Measurements from ENCODE around the gene DIPK1A. TPM values are rescaled to one million over a fixed set of nuclear protein-coding genes. Genes with fewer than 3 reads are reported as not detected.

Gene DIPK1A
- total RNA-seq, 1 donor = 29.0 TPM

DNA sequence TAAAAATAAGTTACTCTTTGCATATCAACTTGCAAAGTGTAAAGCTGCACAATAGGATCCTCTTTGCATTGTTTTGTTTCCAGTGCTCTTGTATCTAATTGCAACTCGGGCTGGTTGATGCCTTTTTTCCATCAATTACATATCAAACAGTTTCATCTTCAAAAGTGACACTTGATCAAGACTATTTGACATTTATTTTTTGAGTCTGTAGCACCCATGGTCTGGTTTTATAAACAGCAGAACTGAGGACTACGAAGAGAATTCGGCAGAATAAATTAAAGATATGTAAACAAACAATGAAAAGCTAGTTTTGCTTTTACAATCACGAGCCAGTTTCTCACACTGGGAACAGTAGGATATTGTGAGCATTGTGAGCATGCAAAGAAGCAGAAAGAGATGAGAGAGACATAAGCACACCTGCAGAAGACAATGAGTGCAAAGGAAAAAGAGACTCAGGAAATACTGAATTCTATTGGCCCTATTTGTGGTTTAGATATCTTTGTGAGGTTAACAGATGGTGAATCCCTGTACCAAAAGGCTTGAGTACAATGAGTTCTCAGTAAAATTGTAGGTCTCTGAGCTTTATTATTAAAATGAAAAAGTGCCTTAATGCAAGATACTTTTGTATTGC lies 84.1 kb downstream of the DIPK1A start:
- Histone ChIP-seq H3K79me2 (ENCODE audit: insufficient read depth, low read length) (no peaks in the 10 kb centered on the region), H3K9me3 (ENCODE audit: low read depth, low read length) (no peaks in the 10 kb centered on the region)
- peak; percentile 42 for DNase-seq (ENCODE audit: insufficient read length, low spot score, missing footprints)

GRCh38 chr1:92876351-92876750 lies 84.9 kb downstream of the DIPK1A start:
- no peaks in the 10 kb centered on the region for H4K20me1 ChIP-seq (ENCODE audit: insufficient read depth, low read length)
- peaks cover 5% of the 10 kb centered on the region for H3K4me1 ChIP-seq (ENCODE audit: insufficient read depth, low read length)
- H3K9me3 ChIP-seq (ENCODE audit: low read depth, low read length) = no peaks in the 10 kb centered on the region
- H3K36me3 ChIP-seq (ENCODE audit: insufficient read depth, low read length) = no peaks in the 10 kb centered on the region
- no peaks in the 10 kb centered on the region for H3K79me2 ChIP-seq (ENCODE audit: insufficient read depth, low read length)
- TF ChIP-seq, protein P1, sequence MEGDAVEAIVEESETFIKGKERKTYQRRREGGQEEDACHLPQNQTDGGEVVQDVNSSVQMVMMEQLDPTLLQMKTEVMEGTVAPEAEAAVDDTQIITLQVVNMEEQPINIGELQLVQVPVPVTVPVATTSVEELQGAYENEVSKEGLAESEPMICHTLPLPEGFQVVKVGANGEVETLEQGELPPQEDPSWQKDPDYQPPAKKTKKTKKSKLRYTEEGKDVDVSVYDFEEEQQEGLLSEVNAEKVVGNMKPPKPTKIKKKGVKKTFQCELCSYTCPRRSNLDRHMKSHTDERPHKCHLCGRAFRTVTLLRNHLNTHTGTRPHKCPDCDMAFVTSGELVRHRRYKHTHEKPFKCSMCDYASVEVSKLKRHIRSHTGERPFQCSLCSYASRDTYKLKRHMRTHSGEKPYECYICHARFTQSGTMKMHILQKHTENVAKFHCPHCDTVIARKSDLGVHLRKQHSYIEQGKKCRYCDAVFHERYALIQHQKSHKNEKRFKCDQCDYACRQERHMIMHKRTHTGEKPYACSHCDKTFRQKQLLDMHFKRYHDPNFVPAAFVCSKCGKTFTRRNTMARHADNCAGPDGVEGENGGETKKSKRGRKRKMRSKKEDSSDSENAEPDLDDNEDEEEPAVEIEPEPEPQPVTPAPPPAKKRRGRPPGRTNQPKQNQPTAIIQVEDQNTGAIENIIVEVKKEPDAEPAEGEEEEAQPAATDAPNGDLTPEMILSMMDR (IDR thresholded peaks at IDR 0.05; ENCODE audit: extremely low read depth, low read depth, low read length) = no peak
- H3K27me3 ChIP-seq (ENCODE audit: insufficient read depth, low read length) = no peaks in the 10 kb centered on the region
- H2AFZ ChIP-seq (ENCODE audit: low read length) = no peak overlapping the region
- DNase-seq (ENCODE audit: insufficient read length, low spot score, missing footprints) = peak; percentile 22
- H3K4me2 ChIP-seq (ENCODE audit: insufficient read depth, low read length) = no peak overlapping the region
- no peak overlapping the region for H3K4me3 ChIP-seq (ENCODE audit: insufficient read depth, low read length)
- H3K27ac ChIP-seq (ENCODE audit: low read depth, low read length) = no peak overlapping the region

More for the DNA sequence above, 84.1 kb downstream of the DIPK1A start:
- no peaks in the 10 kb centered on the region for H4K20me1 ChIP-seq (ENCODE audit: insufficient read depth, low read length)
- no peaks in the 10 kb centered on the region for H3K27me3 ChIP-seq (ENCODE audit: insufficient read depth, low read length)
- no peak overlapping the region for H2AFZ ChIP-seq (ENCODE audit: low read length)
- peaks cover 5% of the 10 kb centered on the region for H3K4me1 ChIP-seq (ENCODE audit: insufficient read depth, low read length)
- H3K36me3 ChIP-seq (ENCODE audit: insufficient read depth, low read length) = no peaks in the 10 kb centered on the region
- peak overlapping the region; percentile 60 for H3K4me2 ChIP-seq (ENCODE audit: insufficient read depth, low read length)
- no peak overlapping the region for H3K27ac ChIP-seq (ENCODE audit: low read depth, low read length)
- H3K4me3 ChIP-seq (ENCODE audit: insufficient read depth, low read length) = peak overlapping the region; percentile 10
- TF ChIP-seq, protein P1 (IDR thresholded peaks at IDR 0.05; ENCODE audit: extremely low read depth, low read depth, low read length) = no peak

- no peak overlapping the region for H2AFZ ChIP-seq (ENCODE audit: low read length)
- H3K27ac ChIP-seq (ENCODE audit: low read depth, low read length) = no peak overlapping the region
- H3K9me3 ChIP-seq (ENCODE audit: low read depth, low read length) = no peaks in the 10 kb centered on the region
- no peak overlapping the region for H3K4me3 ChIP-seq (ENCODE audit: insufficient read depth, low read length)
- H4K20me1 ChIP-seq (ENCODE audit: insufficient read depth, low read length) = no peaks in the 10 kb centered on the region
- no peaks in the 10 kb centered on the region for H3K79me2 ChIP-seq (ENCODE audit: insufficient read depth, low read length)
- H3K27me3 ChIP-seq (ENCODE audit: insufficient read depth, low read length) = no peaks in the 10 kb centered on the region
- no peak for DNase-seq (ENCODE audit: insufficient read length, low spot score, missing footprints)
- no peaks in the 10 kb centered on the region for H3K36me3 ChIP-seq (ENCODE audit: insufficient read depth, low read length)
- peaks cover 5% of the 10 kb centered on the region for H3K4me1 ChIP-seq (ENCODE audit: insufficient read depth, low read length)
- TF ChIP-seq, protein P1 (IDR thresholded peaks at IDR 0.05; ENCODE audit: extremely low read depth, low read depth, low read length) = no peak
- H3K4me2 ChIP-seq (ENCODE audit: insufficient read depth, low read length) = no peak overlapping the region
Observed at GRCh38 chr1:92874987-92875386, 86.3 kb downstream of the DIPK1A start.

DNA sequence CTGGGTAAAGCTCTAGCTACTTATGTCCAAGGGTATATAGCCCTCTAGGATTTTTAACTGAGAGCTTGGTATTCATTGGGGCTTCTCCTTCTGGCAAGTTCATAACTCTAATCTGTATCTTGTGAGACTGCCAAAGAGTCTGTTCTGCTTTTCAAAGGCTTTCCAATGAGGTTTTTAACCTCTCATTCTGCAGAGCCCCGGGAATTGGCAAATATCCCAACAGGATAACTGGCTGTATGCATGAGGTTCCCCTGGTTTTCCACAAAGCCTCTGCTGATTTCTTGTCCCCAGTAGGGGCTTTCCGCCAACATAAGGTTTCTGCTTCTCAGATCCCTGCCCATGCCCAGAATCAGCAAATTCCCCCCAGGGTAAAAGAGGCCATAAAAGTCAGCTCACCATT lies 88.5 kb downstream of the DIPK1A start:
- Histone ChIP-seq H3K4me2 (ENCODE audit: insufficient read depth, low read length) (no peak overlapping the region), H3K27ac (ENCODE audit: low read depth, low read length) (no peak overlapping the region), H3K36me3 (ENCODE audit: insufficient read depth, low read length) (no peaks in the 10 kb centered on the region), H3K79me2 (ENCODE audit: insufficient read depth, low read length) (no peaks in the 10 kb centered on the region), H3K27me3 (ENCODE audit: insufficient read depth, low read length) (no peaks in the 10 kb centered on the region), H4K20me1 (ENCODE audit: insufficient read depth, low read length) (no peaks in the 10 kb centered on the region), H3K4me3 (ENCODE audit: insufficient read depth, low read length) (no peak overlapping the region), H2AFZ (ENCODE audit: low read length) (no peak overlapping the region), H3K9me3 (ENCODE audit: low read depth, low read length) (no peaks in the 10 kb centered on the region), H3K4me1 (ENCODE audit: insufficient read depth, low read length) (peaks cover 5% of the 10 kb centered on the region)
- TF ChIP-seq, protein P1 (IDR thresholded peaks at IDR 0.05; ENCODE audit: extremely low read depth, low read depth, low read length) = no peak
- DNase-seq (ENCODE audit: insufficient read length, low spot score, missing footprints) = no peak
